ENCODE measurements around the gene PRPF18. TPM values are rescaled to one million over a fixed set of nuclear protein-coding genes. Genes with fewer than 3 reads are reported as not detected.

The PRPF18 gene
- total and polyA plus RNA-seq, 5 donors from 2014 or later, result 29.6 to 43.7 (median 40.9) TPM

DNA sequence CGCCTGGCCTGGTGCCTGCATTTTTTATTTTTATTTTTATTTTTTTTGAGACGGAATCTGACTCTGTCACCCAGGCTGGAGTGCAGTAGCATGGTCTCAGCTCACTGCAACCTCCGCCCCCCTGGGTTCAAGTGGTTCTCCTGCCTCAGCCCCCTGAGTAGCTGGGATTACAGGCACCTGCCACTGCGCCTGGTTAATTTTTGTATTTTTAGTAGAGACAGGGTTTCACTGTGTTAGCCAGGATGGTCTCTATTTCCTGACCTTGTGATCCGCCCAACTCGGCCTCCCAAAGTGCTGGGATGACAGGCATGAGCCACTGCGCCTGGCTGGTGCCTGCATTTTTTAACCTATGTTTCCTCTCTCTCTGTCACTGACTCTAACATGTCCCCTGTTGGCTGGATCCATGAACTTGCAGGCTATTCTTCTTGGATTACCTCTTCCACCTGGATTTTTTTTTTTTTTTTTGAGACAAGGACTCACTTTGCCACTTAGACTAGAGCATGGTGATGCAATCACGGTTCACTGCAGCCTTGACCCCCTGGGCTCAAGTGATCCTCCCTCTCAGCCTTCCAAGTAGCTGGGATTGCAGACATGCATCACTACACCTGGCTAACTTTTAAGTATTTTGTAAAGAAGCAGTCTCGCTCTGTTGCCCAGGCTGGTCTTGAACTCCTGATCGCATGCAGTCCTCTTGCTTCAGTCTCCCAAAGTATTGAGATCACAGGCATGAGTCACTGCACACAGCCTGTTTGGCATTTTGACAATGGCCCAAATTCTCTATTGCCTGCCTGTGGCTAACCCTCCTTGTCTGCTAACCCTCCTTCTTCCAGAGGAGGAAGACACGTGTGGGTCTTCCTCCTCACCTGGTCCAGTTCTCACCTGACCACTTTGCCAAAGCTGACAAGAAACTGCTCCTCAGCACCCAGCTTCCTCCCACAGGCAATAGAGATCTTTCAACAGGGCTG, 23.0 kb upstream of the PRPF18 start:
- Mint-ChIP-seq H3K4me1 (no peaks in the 10 kb centered on the region), H3K27me3 (peaks cover 18% of the 10 kb centered on the region), H3K27ac (no peak overlapping the region), H3K9me3 (peaks cover 0 to 5% (median 3%) of the 10 kb centered on the region in 7 donors), H3K4me3 (no peak overlapping the region), H3K36me3 (no peaks in the 10 kb centered on the region)
- no peaks in the 10 kb centered on the region for H3K9me3 ChIP-seq (ENCODE audit: control insufficient read depth in 2 of 2, low read length in 2 of 2)
- H3K36me3 ChIP-seq (ENCODE audit: control insufficient read depth, insufficient read depth, low read length), result no peaks in the 10 kb centered on the region
- H3K4me3 ChIP-seq (ENCODE audit: low read depth, low read length), result no peak overlapping the region
- no peaks in the 10 kb centered on the region for H3K4me1 ChIP-seq (ENCODE audit: control insufficient read depth, insufficient read depth, low read length, poor library complexity, severe bottlenecking)
- DNase-seq, result no peak
- H3K27me3 ChIP-seq (ENCODE audit: control insufficient read depth, insufficient read depth, low read length), result peaks cover 3% of the 10 kb centered on the region
- ATAC-seq (ENCODE audit: low read depth in 2 of 2), result no peak
- no peak overlapping the region for H3K27ac ChIP-seq (ENCODE audit: insufficient read depth, low read length, poor library complexity, severe bottlenecking)

DNA sequence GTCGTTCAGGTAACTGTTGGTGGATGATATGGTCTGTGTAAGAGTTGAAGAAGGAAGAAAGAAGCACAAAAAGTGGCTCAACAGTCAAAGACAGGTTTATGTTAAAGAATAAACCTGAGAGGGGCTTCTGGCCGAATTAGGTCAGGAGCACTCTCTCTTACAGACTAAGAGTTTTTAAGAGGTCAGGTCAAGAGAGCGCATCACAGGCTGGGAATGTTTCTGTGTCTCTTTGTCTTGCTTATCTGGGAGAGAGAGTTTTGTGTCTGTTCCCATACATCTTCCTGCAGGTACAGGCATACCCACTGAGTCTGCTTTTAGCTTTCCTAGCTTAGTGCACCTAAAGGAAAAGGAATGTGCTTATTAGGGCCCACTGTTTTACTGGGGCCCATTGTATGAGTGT, 22.2 kb upstream of the PRPF18 start:
- Histone ChIP-seq H3K27ac (ENCODE audit: insufficient read depth, low read length, poor library complexity, severe bottlenecking) (no peak overlapping the region), H3K36me3 (ENCODE audit: control insufficient read depth, insufficient read depth, low read length) (no peaks in the 10 kb centered on the region), H3K9me3 (ENCODE audit: control insufficient read depth in 2 of 2, low read length in 2 of 2) (no peaks in the 10 kb centered on the region), H3K27me3 (ENCODE audit: control insufficient read depth, insufficient read depth, low read length) (peaks cover 3% of the 10 kb centered on the region), H3K4me1 (ENCODE audit: control insufficient read depth, insufficient read depth, low read length, poor library complexity, severe bottlenecking) (no peaks in the 10 kb centered on the region), H3K4me3 (ENCODE audit: low read depth, low read length) (no peak overlapping the region)
- H3K36me3 Mint-ChIP-seq, result no peaks in the 10 kb centered on the region
- no peak overlapping the region for H3K4me3 Mint-ChIP-seq
- H3K27ac Mint-ChIP-seq, result no peak overlapping the region
- H3K27me3 Mint-ChIP-seq, result peaks cover 23% of the 10 kb centered on the region
- ATAC-seq (ENCODE audit: low read depth in 2 of 2) (no peak), DNase-seq (no peak)
- peaks cover 0 to 5% (median 3%) of the 10 kb centered on the region in 7 donors for H3K9me3 Mint-ChIP-seq
- H3K4me1 Mint-ChIP-seq, result no peaks in the 10 kb centered on the region

DNA sequence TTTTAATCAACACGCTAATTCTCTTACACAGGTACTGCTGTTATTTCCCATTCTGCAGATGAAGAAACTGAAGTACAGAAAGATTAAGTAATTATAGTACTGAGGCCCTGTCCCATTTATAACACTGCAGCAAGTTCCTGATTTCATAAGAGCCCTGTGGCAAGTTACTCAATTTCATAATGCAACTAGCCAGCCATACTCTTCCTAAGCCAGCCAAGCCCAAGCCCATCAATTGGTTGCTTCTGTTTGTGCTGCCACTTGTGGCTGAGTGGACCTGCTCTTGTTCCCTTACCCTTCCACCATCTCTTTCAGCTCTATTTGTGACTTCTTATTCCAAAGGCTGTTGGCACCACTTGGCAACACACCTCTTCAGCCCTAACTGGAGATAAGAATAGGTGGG, 19.7 kb upstream of the PRPF18 start:
- ATAC-seq (ENCODE audit: low read depth in 2 of 2), result no peak

DNA sequence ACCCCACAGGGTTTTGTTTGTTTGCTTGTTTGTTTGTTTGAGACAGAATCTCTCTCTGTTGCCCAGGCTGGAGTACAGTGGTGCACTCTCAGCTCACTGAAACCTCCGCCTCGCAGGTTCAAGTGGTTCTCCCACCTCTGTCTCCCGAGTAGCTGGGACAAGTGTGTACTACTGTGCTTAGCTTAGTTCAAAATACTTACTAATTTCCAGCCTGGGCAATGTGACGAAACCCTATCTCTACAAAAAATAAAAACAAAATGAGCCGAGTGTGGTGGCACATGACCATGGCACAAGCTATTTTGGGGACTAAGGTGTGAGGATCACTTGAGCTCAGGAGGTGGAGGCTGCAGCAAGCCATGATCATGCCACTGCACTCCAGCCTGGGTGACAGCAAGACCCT, 15.2 kb upstream of the PRPF18 start:
- Mint-ChIP-seq H3K9me3 (peaks cover 0 to 12% (median 5%) of the 10 kb centered on the region in 7 donors), H3K36me3 (no peaks in the 10 kb centered on the region), H3K27ac (no peak overlapping the region), H3K27me3 (peaks cover 38% of the 10 kb centered on the region), H3K4me3 (no peak overlapping the region), H3K4me1 (no peaks in the 10 kb centered on the region)
- H3K27ac ChIP-seq (ENCODE audit: insufficient read depth, low read length, poor library complexity, severe bottlenecking), result no peak overlapping the region
- no peaks in the 10 kb centered on the region for H3K36me3 ChIP-seq (ENCODE audit: control insufficient read depth, insufficient read depth, low read length)
- peaks cover 0 to 4% of the 10 kb centered on the region in 2 experiments for H3K9me3 ChIP-seq (ENCODE audit: control insufficient read depth in 2 of 2, low read length in 2 of 2)
- ATAC-seq (ENCODE audit: low read depth in 2 of 2) (no peak), DNase-seq (no peak)
- no peak overlapping the region for H3K4me3 ChIP-seq (ENCODE audit: low read depth, low read length)
- no peaks in the 10 kb centered on the region for H3K4me1 ChIP-seq (ENCODE audit: control insufficient read depth, insufficient read depth, low read length, poor library complexity, severe bottlenecking)
- peaks cover 3% of the 10 kb centered on the region for H3K27me3 ChIP-seq (ENCODE audit: control insufficient read depth, insufficient read depth, low read length)

More for the DNA sequence above, 19.7 kb upstream of the PRPF18 start:
- Histone ChIP-seq H3K9me3 (ENCODE audit: control insufficient read depth in 2 of 2, low read length in 2 of 2) (no peaks in the 10 kb centered on the region), H3K36me3 (ENCODE audit: control insufficient read depth, insufficient read depth, low read length) (no peaks in the 10 kb centered on the region), H3K4me3 (ENCODE audit: low read depth, low read length) (no peak overlapping the region), H3K27ac (ENCODE audit: insufficient read depth, low read length, poor library complexity, severe bottlenecking) (no peak overlapping the region), H3K27me3 (ENCODE audit: control insufficient read depth, insufficient read depth, low read length) (peaks cover 3% of the 10 kb centered on the region), H3K4me1 (ENCODE audit: control insufficient read depth, insufficient read depth, low read length, poor library complexity, severe bottlenecking) (no peaks in the 10 kb centered on the region)
- Mint-ChIP-seq H3K27me3 (peaks cover 31% of the 10 kb centered on the region), H3K9me3 (peaks cover 0 to 5% (median 3%) of the 10 kb centered on the region in 7 donors), H3K4me1 (no peaks in the 10 kb centered on the region), H3K36me3 (no peaks in the 10 kb centered on the region), H3K27ac (no peak overlapping the region), H3K4me3 (no peak overlapping the region)
- no peak for DNase-seq

DNA sequence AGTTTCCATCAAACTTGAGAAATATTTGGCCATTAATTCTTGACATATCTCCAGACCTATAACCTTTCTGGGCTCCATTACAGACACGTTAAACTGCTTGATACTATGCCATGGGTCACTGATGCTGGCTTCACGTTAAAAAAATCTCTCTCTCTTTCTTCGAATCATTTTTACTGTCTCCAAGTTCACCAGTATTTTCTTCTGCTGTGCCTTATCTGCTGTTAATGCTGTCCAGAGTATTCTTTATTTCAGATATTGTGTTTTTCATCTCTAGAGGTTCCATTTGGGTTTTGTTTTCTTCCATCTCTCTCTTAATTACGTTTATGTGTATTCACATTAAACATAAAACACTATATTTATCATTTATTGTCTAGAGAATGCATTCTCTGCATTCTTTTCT, 12.8 kb upstream of the PRPF18 start:
- ATAC-seq (ENCODE audit: low read depth in 2 of 2), result no peak
- Mint-ChIP-seq H3K4me3 (no peak overlapping the region), H3K27me3 (peaks cover 43% of the 10 kb centered on the region)

DNA sequence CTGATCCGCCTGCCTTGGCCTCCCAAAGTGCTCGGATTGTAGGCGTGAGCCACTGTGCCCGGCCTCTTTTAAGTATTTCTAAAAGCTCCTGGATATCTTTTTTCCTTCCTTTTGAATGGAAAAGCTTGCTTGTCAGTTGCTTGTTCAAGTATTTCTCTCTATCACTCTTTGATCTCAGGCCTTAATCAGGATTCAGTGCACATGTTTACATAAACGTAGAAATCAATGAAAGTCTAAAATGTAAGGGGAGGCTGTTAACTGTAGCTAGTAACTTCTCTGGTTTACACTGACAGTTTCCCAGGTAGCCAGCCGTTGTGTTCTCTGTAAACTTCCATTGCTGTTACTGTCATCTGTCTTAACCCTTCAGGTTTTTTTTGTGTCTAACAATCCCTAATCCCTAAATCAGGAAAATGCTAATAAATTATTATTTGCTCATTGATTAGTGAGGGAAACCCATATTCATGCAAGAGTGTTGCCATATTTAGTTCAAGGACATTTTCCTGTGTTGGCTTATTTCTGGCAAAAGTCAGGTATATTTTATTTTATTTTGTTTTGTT, 1.5 kb upstream of the PRPF18 start:
- DNase-seq (no peak), ATAC-seq (ENCODE audit: low read depth in 2 of 2) (no peak)
- Histone ChIP-seq H3K27ac (ENCODE audit: insufficient read depth, low read length, poor library complexity, severe bottlenecking) (no peak overlapping the region), H3K9me3 (ENCODE audit: control insufficient read depth in 2 of 2, low read length in 2 of 2) (no peaks in the 10 kb centered on the region), H3K27me3 (ENCODE audit: control insufficient read depth, insufficient read depth, low read length) (peaks cover 12% of the 10 kb centered on the region), H3K36me3 (ENCODE audit: control insufficient read depth, insufficient read depth, low read length) (no peaks in the 10 kb centered on the region), H3K4me1 (ENCODE audit: control insufficient read depth, insufficient read depth, low read length, poor library complexity, severe bottlenecking) (peaks cover 30% of the 10 kb centered on the region), H3K4me3 (ENCODE audit: low read depth, low read length) (no peak overlapping the region)
- H3K4me1 Mint-ChIP-seq, result peaks cover 13 to 39% (median 23%) of the 10 kb centered on the region in 4 donors
- peaks cover 0 to 3% (median 0%) of the 10 kb centered on the region in 7 donors for H3K9me3 Mint-ChIP-seq
- peaks cover 31% of the 10 kb centered on the region for H3K27me3 Mint-ChIP-seq
- H3K36me3 Mint-ChIP-seq, result no peaks in the 10 kb centered on the region
- no peak overlapping the region for H3K27ac Mint-ChIP-seq
- H3K4me3 Mint-ChIP-seq, result no peak overlapping the region

More for the DNA sequence above, 12.8 kb upstream of the PRPF18 start:
- Histone ChIP-seq H3K36me3 (ENCODE audit: control insufficient read depth, insufficient read depth, low read length) (no peaks in the 10 kb centered on the region), H3K4me3 (ENCODE audit: low read depth, low read length) (no peak overlapping the region), H3K27me3 (ENCODE audit: control insufficient read depth, insufficient read depth, low read length) (peaks cover 2% of the 10 kb centered on the region), H3K9me3 (ENCODE audit: control insufficient read depth in 2 of 2, low read length in 2 of 2) (peaks cover 0 to 4% of the 10 kb centered on the region in 2 experiments), H3K4me1 (ENCODE audit: control insufficient read depth, insufficient read depth, low read length, poor library complexity, severe bottlenecking) (no peaks in the 10 kb centered on the region), H3K27ac (ENCODE audit: insufficient read depth, low read length, poor library complexity, severe bottlenecking) (no peak overlapping the region)
- no peak overlapping the region for H3K27ac Mint-ChIP-seq
- H3K36me3 Mint-ChIP-seq, result no peaks in the 10 kb centered on the region
- DNase-seq, result no peak
- H3K4me1 Mint-ChIP-seq, result no peaks in the 10 kb centered on the region
- H3K9me3 Mint-ChIP-seq, result peaks cover 0 to 9% (median 5%) of the 10 kb centered on the region in 7 donors

DNA sequence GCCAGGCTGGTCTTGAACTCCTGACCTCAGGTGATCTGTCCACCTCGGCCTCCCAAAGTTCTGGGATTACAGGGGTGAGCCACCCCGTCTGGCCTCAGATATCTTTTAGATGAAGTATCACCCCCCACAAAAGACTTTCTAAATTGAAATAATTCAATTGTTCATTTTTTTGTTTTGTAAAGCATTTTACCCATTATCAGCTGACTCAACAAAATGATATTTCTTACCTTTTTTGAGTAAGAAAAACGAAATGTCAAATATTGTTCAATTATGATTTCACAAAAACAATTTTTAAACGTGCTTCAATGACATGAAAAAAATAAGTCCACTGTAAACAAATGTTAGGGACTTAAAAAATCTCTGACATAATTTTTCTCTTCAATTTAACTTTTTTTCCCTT, 822 bp upstream of the PRPF18 start:
- Mint-ChIP-seq H3K27me3 (peaks cover 31% of the 10 kb centered on the region), H3K4me3 (peak overlapping the region in 1 of 4 donors; percentile 100), H3K27ac (peak overlapping the region in 1 of 3 donors; percentile 97), H3K9me3 (peaks cover 0 to 3% (median 0%) of the 10 kb centered on the region in 7 donors), H3K4me1 (peaks cover 13 to 43% (median 26%) of the 10 kb centered on the region in 4 donors), H3K36me3 (no peaks in the 10 kb centered on the region)
- peak overlapping the region; percentile 44 for H3K27ac ChIP-seq (ENCODE audit: insufficient read depth, low read length, poor library complexity, severe bottlenecking)
- H3K36me3 ChIP-seq (ENCODE audit: control insufficient read depth, insufficient read depth, low read length), result no peaks in the 10 kb centered on the region
- peaks cover 10% of the 10 kb centered on the region for H3K27me3 ChIP-seq (ENCODE audit: control insufficient read depth, insufficient read depth, low read length)
- no peaks in the 10 kb centered on the region for H3K9me3 ChIP-seq (ENCODE audit: control insufficient read depth in 2 of 2, low read length in 2 of 2)
- DNase-seq (no peak), ATAC-seq (ENCODE audit: low read depth in 2 of 2) (no peak)
- peaks cover 30% of the 10 kb centered on the region for H3K4me1 ChIP-seq (ENCODE audit: control insufficient read depth, insufficient read depth, low read length, poor library complexity, severe bottlenecking)
- no peak overlapping the region for H3K4me3 ChIP-seq (ENCODE audit: low read depth, low read length)

All from CD4-positive, CD25-positive, alpha-beta regulatory T cell (primary cell).